HG02610 (cell line): ENCODE data around the gene TMOD1.
"Not testable (repeated sequence)": the region's sequence is repeated elsewhere in the genome, so short reads cannot be mapped to it uniquely, and the experiment has no call there.

Experiments
- ATAC-seq: cut with Tn5 transposase; IDR thresholded peaks from one replicate; pipeline ENCODE4 v1.9.1; 2021; ENCODE audit warnings: mild to moderate bottlenecking, moderate library complexity; ENCODE audit not compliant: unreplicated experiment

The TMOD1 gene

DNA sequence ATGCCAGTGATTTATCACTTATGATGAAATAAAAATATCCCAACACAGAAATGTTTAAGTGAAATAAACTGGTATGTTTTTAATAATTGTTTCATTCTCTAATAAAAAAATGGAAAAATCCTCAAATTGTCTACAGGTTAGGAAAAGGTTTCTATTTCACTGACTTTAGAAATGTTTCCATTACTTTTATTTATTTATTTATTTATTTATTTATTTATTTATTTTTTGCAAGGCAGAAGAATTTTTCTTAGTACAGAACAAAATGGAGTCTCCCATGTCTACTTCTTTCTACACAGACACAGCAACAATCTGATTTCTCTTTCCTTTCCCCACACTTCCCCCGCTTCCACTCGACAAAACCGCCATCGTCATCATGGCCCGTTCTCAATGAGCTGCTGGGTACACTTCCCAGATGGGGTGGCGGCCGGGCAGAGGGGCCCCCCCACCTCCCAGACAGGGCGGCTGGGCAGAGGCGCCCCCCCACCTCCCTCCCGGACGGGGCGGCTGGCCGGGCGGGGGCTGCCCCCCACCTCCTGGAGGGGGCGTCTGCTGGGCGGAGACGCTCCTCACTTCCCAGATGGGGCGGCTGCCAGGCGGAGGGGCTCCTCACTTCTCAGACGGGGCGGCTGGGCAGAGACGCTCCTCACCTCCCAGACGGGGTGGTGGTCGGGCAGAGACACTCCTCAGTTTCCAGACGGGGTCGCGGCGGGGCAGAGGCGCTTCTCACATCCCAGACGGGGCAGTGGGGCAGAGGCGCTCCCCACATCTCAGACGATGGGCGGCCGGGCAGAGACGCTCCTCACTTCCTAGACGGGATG lies 3.7 kb upstream of the TMOD1 start:
- ATAC-seq = not testable (repeated sequence)

DNA sequence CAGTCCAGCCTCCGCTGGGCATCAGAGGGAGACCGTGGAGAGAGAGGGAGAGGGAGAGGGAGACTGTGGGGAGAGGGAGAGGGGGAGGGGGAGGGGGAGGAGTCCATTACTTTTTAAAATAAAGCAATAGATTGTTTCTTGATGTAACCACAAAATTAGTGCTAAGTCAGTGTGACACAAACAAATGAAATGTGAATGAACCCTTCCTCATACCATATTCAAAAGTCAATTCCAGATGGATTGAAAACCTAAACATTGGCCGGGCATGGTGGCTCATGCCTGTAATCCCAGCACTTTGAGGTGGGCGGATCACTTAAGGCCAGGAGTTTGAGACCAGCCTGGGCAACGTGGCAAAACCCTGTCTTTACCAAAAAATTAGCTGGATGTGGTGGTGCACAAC lies 2.6 kb upstream of the TMOD1 start:
- not testable (repeated sequence) for ATAC-seq

DNA sequence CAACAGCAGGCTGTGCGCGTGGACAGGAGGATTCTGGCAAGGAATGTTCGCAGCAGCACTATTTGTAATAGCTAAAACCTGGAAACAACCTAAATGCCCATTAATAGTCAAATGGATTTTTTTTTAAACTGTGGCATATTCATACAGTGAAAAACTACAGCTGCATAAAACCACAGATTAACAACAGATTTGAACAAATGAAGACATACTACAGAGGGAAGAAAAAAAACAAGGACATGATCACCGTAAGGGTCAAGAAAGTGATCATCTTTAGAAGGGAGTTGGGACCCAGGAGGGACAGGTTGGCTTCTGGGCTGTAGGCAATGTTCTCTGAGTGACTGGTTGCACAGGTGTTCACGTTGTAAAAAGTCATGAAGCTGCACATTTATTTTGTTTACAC lies 1.2 kb upstream of the TMOD1 start:
- no peak for ATAC-seq

DNA sequence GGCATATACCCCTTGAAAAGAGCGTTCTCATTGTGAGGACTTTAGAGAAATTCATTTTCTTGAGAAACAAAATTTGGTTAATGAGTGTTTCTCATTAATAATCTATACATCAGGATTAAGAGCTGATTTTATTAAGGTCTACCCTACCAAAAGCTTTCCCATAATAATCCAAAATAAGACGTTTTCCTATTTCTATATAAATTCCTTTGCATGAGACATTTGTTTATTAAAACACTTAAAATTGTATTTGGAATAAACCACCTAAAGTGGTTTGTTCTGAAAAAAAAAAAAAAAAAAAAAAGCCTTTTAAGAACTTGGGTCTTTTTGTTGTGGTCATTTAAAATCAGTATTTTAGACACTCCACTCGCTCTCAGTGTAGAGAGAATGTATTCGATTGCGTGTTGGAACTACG lies 695 bp upstream of the TMOD1 start:
- no peak for ATAC-seq

DNA sequence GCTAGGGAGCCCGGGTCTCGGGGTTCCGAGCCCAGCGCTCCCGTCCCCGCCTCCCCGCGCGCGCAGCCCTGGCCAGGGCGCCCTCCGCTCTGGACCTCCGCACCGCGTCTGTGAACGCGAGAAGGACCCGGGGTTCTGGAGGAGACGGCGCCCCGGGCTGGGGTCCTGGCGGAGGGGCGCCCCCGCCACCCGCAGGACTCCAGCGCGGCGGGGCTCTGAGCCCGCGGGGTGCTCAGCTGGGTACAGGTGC lies 431 bp downstream of the TMOD1 start:
- peak; percentile 21 for ATAC-seq

DNA sequence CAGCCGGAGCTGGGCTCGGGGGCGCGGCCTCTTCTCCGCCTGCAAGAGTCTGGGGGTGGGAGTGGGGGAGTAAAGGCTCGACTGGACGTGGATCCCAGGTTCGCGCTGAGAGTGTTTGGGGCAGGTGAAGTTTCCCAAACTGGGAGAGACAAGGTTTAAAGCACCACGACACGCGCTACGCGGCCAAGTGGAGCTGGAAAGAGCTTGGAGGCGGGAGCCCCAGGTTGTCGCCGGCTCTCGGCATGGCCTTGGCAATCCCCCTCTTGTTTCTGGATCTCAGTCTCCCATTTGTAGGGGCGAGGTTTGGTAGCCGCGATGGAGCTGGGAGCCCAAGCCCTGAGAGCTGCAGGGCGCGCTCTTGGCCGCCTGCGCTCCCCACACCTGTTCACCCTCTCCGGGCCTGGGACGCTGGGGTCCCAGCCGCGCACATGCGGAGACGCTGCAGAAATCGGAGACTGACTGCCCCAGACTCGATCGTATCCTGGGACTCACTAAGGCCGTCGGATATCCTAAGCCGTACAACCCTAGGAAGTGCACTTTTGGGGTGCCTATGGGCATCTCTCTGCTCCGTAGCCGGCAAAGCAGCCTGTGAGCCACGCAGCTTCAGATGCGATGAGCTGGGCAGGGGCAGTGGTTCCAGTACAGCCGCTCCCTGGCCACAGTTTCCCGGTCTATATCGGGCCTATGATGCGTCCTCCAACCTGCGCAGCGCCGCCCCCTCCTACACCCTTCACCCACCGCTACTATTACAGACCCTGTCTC lies 937 bp downstream of the TMOD1 start:
- ATAC-seq = no peak

GRCh38 chr9:97502984-97503861 lies 1.8 kb downstream of the TMOD1 start:
- no peak for ATAC-seq

- no peak for ATAC-seq
Observed at GRCh38 chr9:97503862-97504210, 2.4 kb downstream of the TMOD1 start.

- no peak for ATAC-seq
Observed at GRCh38 chr9:97504381-97505216, 3.1 kb downstream of the TMOD1 start.

DNA sequence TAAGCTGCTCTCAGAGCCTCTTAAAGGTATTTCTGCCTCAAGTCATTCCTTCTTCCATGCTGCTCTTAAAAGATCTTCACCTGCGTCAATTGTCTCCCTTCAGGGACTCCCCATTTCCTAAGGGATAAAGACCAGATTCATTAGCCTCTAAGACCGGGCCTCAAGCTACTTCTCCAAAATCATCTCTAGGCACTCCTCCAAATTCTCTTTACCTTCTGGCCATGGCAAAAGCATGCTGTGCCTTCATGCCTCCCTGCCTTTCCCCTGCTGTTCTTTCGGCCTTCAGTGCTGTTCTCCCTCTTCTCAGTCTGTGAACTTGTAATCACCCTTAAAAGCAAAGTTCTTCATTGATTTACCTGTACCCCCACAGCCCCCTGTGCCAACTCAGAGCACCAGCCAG lies 4.4 kb downstream of the TMOD1 start:
- no peak for ATAC-seq

DNA sequence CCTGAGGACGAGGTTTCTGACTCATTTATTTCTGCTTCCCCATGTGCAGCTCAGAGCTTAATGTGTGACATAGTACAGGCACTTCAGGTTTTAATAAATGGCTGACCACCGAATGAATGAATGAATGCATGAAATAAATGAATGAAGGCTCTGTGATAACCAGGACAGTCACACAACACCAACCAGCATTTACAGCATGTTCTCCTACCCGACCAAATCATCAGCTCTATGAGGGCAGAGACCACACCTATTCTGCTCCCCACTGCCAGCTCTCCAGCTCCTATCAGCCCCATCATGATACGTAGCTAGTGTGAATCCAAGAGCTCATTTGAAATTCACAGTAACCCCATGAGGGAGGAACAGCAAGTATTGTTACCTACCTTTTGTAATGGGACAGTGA lies 4.8 kb downstream of the TMOD1 start:
- ATAC-seq = no peak

- ATAC-seq = no peak
Observed at GRCh38 chr9:97506787-97507186, 5.3 kb downstream of the TMOD1 start.

GRCh38 chr9:97507428-97507984 lies 6.0 kb downstream of the TMOD1 start:
- no peak for ATAC-seq

GRCh38 chr9:97508852-97509251 lies 7.4 kb downstream of the TMOD1 start:
- no peak for ATAC-seq

DNA sequence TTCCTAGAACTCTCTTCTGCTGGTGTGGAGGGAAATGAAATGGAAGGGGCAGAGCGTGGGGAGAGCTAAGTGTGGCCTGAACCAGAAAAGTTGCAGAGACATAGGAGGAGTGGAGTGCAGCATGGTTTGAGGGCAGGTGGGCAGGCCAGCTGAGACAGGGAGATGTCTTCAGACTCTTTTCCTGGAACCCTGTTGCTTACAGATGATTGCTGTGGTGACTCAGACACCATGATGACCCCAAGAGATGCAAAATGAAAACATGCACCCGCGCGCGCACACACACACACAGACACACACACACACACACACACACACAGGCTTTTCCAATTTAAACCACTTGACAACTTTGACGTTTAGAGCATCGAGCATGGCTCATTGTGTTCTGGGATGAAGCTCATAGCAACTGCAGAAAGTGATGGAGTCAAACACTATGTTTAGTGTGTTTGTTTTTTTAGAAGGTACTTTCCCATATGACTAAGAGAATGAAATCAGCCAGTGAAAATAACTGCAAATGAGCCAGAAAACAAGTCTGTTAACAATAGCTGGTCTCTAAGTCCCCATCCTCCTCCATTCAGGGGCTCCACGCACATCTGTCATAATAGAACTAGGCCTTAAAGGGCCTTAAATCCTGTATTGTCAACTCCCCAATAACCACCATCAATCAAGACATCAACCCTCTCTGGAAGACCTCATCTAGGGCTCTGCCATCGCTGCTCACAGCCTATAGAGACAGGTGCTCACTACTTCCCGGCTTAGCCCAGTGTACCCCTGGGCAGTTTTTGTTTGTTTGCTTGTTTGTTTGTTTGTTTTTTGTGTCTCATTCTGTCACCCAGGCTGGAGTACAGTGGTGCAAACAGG lies 9.6 kb downstream of the TMOD1 start:
- peak; percentile 81 for ATAC-seq

- peak; percentile 3 for ATAC-seq
Observed at GRCh38 chr9:97511655-97512427, 10.4 kb downstream of the TMOD1 start.

DNA sequence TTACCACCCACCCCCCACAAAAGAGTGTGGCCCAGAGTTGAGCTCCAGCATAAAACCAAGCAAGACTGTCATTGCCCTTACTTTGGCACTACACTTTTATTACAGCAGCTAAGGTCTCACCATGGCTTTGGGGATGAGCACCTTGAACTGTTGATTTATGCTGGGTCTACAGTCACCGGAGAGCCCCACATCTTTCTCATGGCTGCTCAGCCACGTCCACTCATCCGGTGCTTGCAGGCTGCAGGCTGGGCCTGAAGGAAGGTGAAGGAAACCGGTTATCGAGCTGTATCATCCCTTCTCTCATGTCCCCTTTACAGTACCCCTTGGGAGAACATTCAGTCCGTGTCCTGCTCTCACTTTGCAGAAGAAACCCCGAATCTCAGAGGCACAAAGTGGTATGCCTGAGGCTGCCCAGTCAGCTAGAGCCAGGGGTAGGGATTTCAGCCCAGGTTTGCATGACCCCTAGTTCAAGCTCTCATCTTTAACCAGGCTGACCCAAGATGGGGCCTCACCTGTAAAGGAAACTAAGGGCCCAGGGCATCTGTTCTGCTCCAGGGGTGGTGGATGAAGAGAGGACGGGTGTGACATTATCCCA lies 11.6 kb downstream of the TMOD1 start:
- ATAC-seq = no peak

- ATAC-seq = no peak
Observed at GRCh38 chr9:97514531-97514930, 13.1 kb downstream of the TMOD1 start.
